H1 (cell line): ENCODE measurements around the gene CAPN2. TPM values are rescaled to one million over a fixed set of nuclear protein-coding genes. Genes with fewer than 3 reads are reported as not detected.

ENCODE experiments used
- CTCF ChIA-PET: fragments of 300-600 bp; sonication (Branson Sonifier 250); formaldehyde crosslinking; loops from one replicate; lab custom pipeline; 2021; ENCODE audit not compliant: partially characterized antibody; lab: Charles Lee
- POLR2A ChIA-PET: fragments of 300-600 bp; sonication (Branson Sonifier 250); formaldehyde crosslinking; loops from one replicate; lab custom pipeline; 2021; ENCODE audit warnings: inconsistent platforms; ENCODE audit not compliant: partially characterized antibody; lab: Charles Lee
- DNase-seq, 2 experiments: peaks; one replicate each; pipeline versions ENCODE4 v3.0.0 to v3.0.0-alpha.2; 2010 to 2022; ENCODE audit warnings: low spot score in 2 of 2, low read depth in 1 of 2, mixed read lengths in 1 of 2
- FAIRE-seq: peaks from 2 replicates; lab custom pipeline; 2011; peaks lifted over from hg19 to GRCh38; lab: Jason Lieb, UNC
- H2AFZ ChIP-seq: 2 replicates; pipeline ENCODE4 v1.8.1; 2012; ENCODE audit warnings: low read length, inconsistent platforms
- H2AK5ac ChIP-seq: 2 replicates; pipeline ENCODE4 v1.6.1; 2013; ENCODE audit warnings: low read depth, low read length
- H2BK120ac ChIP-seq: replicated peaks from 2 replicates; pipeline ENCODE3; 2013; ENCODE audit warnings: low read depth, low read length, inconsistent platforms
- H2BK12ac ChIP-seq: 2 replicates; pipeline ENCODE4 v1.6.1; 2013; ENCODE audit warnings: low read depth, low read length
- H2BK15ac ChIP-seq: 2 replicates; pipeline ENCODE4 v1.6.1; 2013; ENCODE audit warnings: low read length
- H2BK20ac ChIP-seq: 2 replicates; pipeline ENCODE4 v1.6.1; 2013; ENCODE audit warnings: low read length
- H2BK5ac ChIP-seq: 2 replicates; pipeline ENCODE4 v1.6.1; 2013; ENCODE audit warnings: low read depth, low read length
- H3K14ac ChIP-seq: 2 replicates; pipeline ENCODE4 v1.6.1; 2013; ENCODE audit warnings: inconsistent platforms; ENCODE audit not compliant: insufficient read length
- H3K18ac ChIP-seq: 2 replicates; pipeline ENCODE4 v1.6.1; 2013; ENCODE audit warnings: low read length; ENCODE audit errors: extremely low read depth
- H3K23ac ChIP-seq: 2 replicates; pipeline ENCODE4 v1.6.1; 2013; ENCODE audit warnings: inconsistent platforms; ENCODE audit not compliant: insufficient read length
- H3K23me2 ChIP-seq: 2 replicates; pipeline ENCODE4 v1.6.1; 2013; ENCODE audit warnings: low read depth, low read length
- H3K27ac ChIP-seq: 2 replicates; pipeline ENCODE4 v1.6.1; 2011; ENCODE audit warnings: low read depth, low read length, inconsistent platforms
- H3K27me3 ChIP-seq, 4 experiments: replicated peaks in 1 of 4; 1 replicate in 1 of 4; 2 replicates in 3 of 4; pipeline versions ENCODE4 v1.6.1 to v1.8.1; 2011 to 2013; ENCODE audit warnings: low read length in 3 of 4, mild to moderate bottlenecking in 3 of 4, inconsistent platforms in 2 of 4, mixed read lengths in 2 of 4, moderate library complexity in 1 of 4; ENCODE audit not compliant: control insufficient read depth in 3 of 4, insufficient read depth in 3 of 4; ENCODE audit errors: extremely low read depth in 1 of 4
- H3K36me3 ChIP-seq, 4 experiments: 2 replicates each; pipeline versions ENCODE4 v1.6.1 to v1.8.1; 2011 to 2013; ENCODE audit warnings: mild to moderate bottlenecking in 4 of 4, low read length in 3 of 4, moderate library complexity in 2 of 4, control low read depth in 1 of 4, inconsistent platforms in 1 of 4; ENCODE audit not compliant: insufficient read depth in 4 of 4, control insufficient read depth in 2 of 4
- H3K4ac ChIP-seq: replicated peaks from 2 replicates; pipeline ENCODE3; 2013; ENCODE audit warnings: low read length, low read depth, mixed read lengths, inconsistent platforms; ENCODE audit not compliant: insufficient read length
- H3K4me1 ChIP-seq, 4 experiments: replicated peaks in 1 of 4; 1 replicate in 1 of 4; 2 replicates in 3 of 4; pipeline versions ENCODE4 v1.6.1 to v1.8.1; 2011 to 2013; ENCODE audit warnings: low read length in 3 of 4, inconsistent platforms in 2 of 4, mixed read lengths in 1 of 4; ENCODE audit not compliant: insufficient read depth in 4 of 4, control insufficient read depth in 3 of 4
- H3K4me2 ChIP-seq, 2 experiments: 2 replicates each; pipeline versions ENCODE4 v1.6.1 to v1.8.1; 2011 to 2013; ENCODE audit warnings: low read depth in 2 of 2, low read length in 2 of 2, control low read depth in 1 of 2, inconsistent platforms in 1 of 2, mild to moderate bottlenecking in 1 of 2; ENCODE audit not compliant: insufficient read depth in 1 of 2
- H3K4me3 ChIP-seq, 4 experiments: fragments of 200-600, 300-600 bp in 1 of 4; sonication (generic), shearing (Covaris generic), sonication (Bioruptor Twin) in 1 of 4; 2 replicates each; pipeline versions ENCODE4 v1.5.1 to v1.8.1; 2011 to 2016; ENCODE audit warnings: low read length in 4 of 4, low read depth in 3 of 4, control low read depth in 2 of 4, inconsistent platforms in 2 of 4, mild to moderate bottlenecking in 2 of 4, mixed read lengths in 1 of 4, moderate library complexity in 1 of 4; ENCODE audit not compliant: insufficient read depth in 2 of 4; ENCODE audit errors: extremely low read depth in 1 of 4
- H3K56ac ChIP-seq: replicated peaks from 2 replicates; pipeline ENCODE3; 2013; ENCODE audit warnings: low read depth, mild to moderate bottlenecking, mixed read lengths, low read length, inconsistent platforms; ENCODE audit not compliant: insufficient read length
- H3K79me1 ChIP-seq: 2 replicates; pipeline ENCODE4 v1.6.1; 2013; ENCODE audit warnings: low read depth, low read length, control low read depth
- H3K79me2 ChIP-seq, 2 experiments: 2 replicates each; pipeline versions ENCODE4 v1.6.1 to v1.8.1; 2012 to 2013; ENCODE audit warnings: low read length in 2 of 2, mild to moderate bottlenecking in 2 of 2, inconsistent platforms in 1 of 2; ENCODE audit not compliant: insufficient read depth in 2 of 2, control insufficient read depth in 1 of 2
- H3K9ac ChIP-seq, 4 experiments: replicated peaks in 1 of 4; 1 replicate in 1 of 4; 2 replicates in 3 of 4; pipeline versions ENCODE4 v1.6.1 to v1.8.1; 2011 to 2013; ENCODE audit warnings: low read depth in 3 of 4, low read length in 3 of 4, control low read depth in 2 of 4, mild to moderate bottlenecking in 2 of 4, moderate library complexity in 2 of 4, inconsistent platforms in 1 of 4; ENCODE audit errors: extremely low read depth in 1 of 4
- H3K9me3 ChIP-seq, 2 experiments: 2 replicates each; pipeline versions ENCODE4 v1.6.1 to v1.8.1; 2012 to 2013; ENCODE audit warnings: mild to moderate bottlenecking in 2 of 2, moderate library complexity in 2 of 2, control low read depth in 1 of 2, inconsistent platforms in 1 of 2, low read depth in 1 of 2, low read length in 1 of 2, mixed read lengths in 1 of 2; ENCODE audit not compliant: insufficient read depth in 2 of 2
- H4K20me1 ChIP-seq, 2 experiments: replicated peaks in 1 of 2; 2 replicates each; pipeline versions ENCODE3 to v1.8.1; 2011 to 2013; ENCODE audit warnings: inconsistent platforms in 2 of 2, low read length in 2 of 2, mild to moderate bottlenecking in 1 of 2; ENCODE audit not compliant: insufficient read depth in 2 of 2, control insufficient read depth in 1 of 2
- H4K5ac ChIP-seq: 2 replicates; pipeline ENCODE4 v1.6.1; 2013; ENCODE audit warnings: low read length, low read depth, mixed read lengths, inconsistent platforms; ENCODE audit not compliant: insufficient read length
- H4K8ac ChIP-seq: 2 replicates; pipeline ENCODE4 v1.8.0; 2013; ENCODE audit warnings: mild to moderate bottlenecking, moderate library complexity, low read length, inconsistent platforms; ENCODE audit not compliant: insufficient read depth; ENCODE audit errors: extremely low read depth
- H4K91ac ChIP-seq: replicated peaks from 2 replicates; pipeline ENCODE3; 2013; ENCODE audit warnings: low read length, mixed read lengths, inconsistent platforms; ENCODE audit not compliant: insufficient read length
- ATF2 ChIP-seq: IDR thresholded peaks from 2 replicates; pipeline ENCODE4 v1.6.1; 2012; ENCODE audit warnings: low read length, inconsistent platforms
- HDAC6 ChIP-seq: IDR thresholded peaks from one replicate; pipeline ENCODE4 v1.7.1; 2012; ENCODE audit warnings: low read depth, mild to moderate bottlenecking, inconsistent platforms, low read length, moderate library complexity
- PHF8 ChIP-seq: fragments of 200-600 bp; sonication (generic); conservative IDR thresholded peaks from 2 replicates; pipeline ENCODE4 v1.7.1; 2012; ENCODE audit warnings: low read depth, mild to moderate bottlenecking, inconsistent platforms, low read length, moderate library complexity
- RBBP5 ChIP-seq: IDR thresholded peaks from 2 replicates; pipeline ENCODE4 v1.7.1; 2012; ENCODE audit warnings: low read depth, mild to moderate bottlenecking, inconsistent platforms, low read length, moderate library complexity, borderline replicate concordance
- SAP30 ChIP-seq: fragments of 300-600 bp; sonication (generic); IDR thresholded peaks from 2 replicates; pipeline ENCODE4 v1.7.1; 2012; ENCODE audit warnings: low read length, moderate library complexity, mild to moderate bottlenecking, inconsistent platforms; ENCODE audit not compliant: insufficient read depth, insufficient replicate concordance
- SIN3A ChIP-seq, 2 experiments: IDR thresholded peaks in 1 of 2; conservative IDR thresholded peaks in 1 of 2; 2 replicates each; pipeline ENCODE4 v1.6.1; 2011 to 2012; ENCODE audit warnings: low read length in 2 of 2, improper control_type of control experiment in 1 of 2, low read depth in 1 of 2, mild to moderate bottlenecking in 1 of 2
- USF2 ChIP-seq: IDR thresholded peaks from 2 replicates; pipeline ENCODE4 v1.6.1; 2011; ENCODE audit warnings: low read length, improper control_type of control experiment
- YY1 ChIP-seq: IDR thresholded peaks from 2 replicates; pipeline ENCODE4 v1.6.1; 2011; ENCODE audit warnings: low read depth, mild to moderate bottlenecking, low read length
- WGBS, 2 experiments: shearing (Covaris generic) in 1 of 2; methylation state at CpG; one replicate each; pipeline versions ENCODE4 v1.1.6 to v1.1.7; 2013 to 2015; ENCODE audit warnings: low lambda C conversion rate in 2 of 2, mixed read lengths in 2 of 2, inconsistent platforms in 1 of 2, low coverage in 1 of 2, missing lambda C conversion rate in 1 of 2; ENCODE audit not compliant: insufficient replicate concordance in 2 of 2, insufficient coverage in 1 of 2, insufficient read length in 1 of 2; ENCODE audit errors: extremely low coverage in 1 of 2, missing lambda C conversion rate in 1 of 2; 5-methylcytosine and 5-hydroxymethylcytosine counted together
- polyA plus RNA-seq, 7 experiments: library from polyadenylated mRNA; depleted of rRNA in 3 of 7; stranded (reverse) in 5 of 7; unstranded in 2 of 7; fragments of >200 nt in 5 of 7; fragments of 200-250 nt in 2 of 7; gene quantifications; 1 replicate in 5 of 7; 2 replicates in 1 of 7; 4 replicates in 1 of 7; pipeline versions ENCODE4 v1.2.1 to v1.2.3, GENCODE V29; 2011 to 2013; ENCODE audit warnings: missing spikeins in 2 of 7, mixed read lengths in 2 of 7
- total RNA-seq: library from RNA; stranded (reverse); fragmentation: NEBNext Ultra II Directional; extraction: Animal tissue kit (Norgen Biotek cat#: 25700); gene quantifications from 2 replicates; pipeline ENCODE4 v1.2.1, GENCODE V29; 2021
- TF ChIP-seq, protein P1 (sequence below): IDR thresholded peaks from 2 replicates; pipeline ENCODE4 v1.6.1; 2011; ENCODE audit warnings: low read depth, mild to moderate bottlenecking, low read length; ENCODE audit not compliant: insufficient read depth

Gene CAPN2
- total and polyA plus RNA-seq, 2 of the 8 experiments (the other 6 are each of a cell fraction or from before 2014, with no cell fraction given), result 9.2 to 10.3 TPM

- H2AK5ac ChIP-seq, result no peak overlapping the region
- no peak overlapping the region for H4K5ac ChIP-seq
- H2BK15ac ChIP-seq, result no peak overlapping the region
- H3K9me3 ChIP-seq, result no peaks in the 10 kb centered on the region
- H3K4me3 ChIP-seq, result no peak overlapping the region
- no peaks in the 10 kb centered on the region for H3K79me1 ChIP-seq
- peaks cover 6% of the 10 kb centered on the region; the same call in 1 of the 2 replicates for H3K23me2 ChIP-seq
- ChIA-PET CTCF (interaction anchor here (0.6 to 8.3 kb wide), 10 partner anchors 9 to 50 kb away, joined by 3 to 62 read pairs (median 3); partner anchors contain the start of gene CAPN2), POLR2A (interaction anchor here (0.8 kb wide), 1 partner anchor 27 kb away, joined by 3 read pairs; no protein-coding TSS in a partner anchor)
- H3K4me1 ChIP-seq, result peaks cover 0 to 9% (median 4%) of the 10 kb centered on the region in 4 experiments; a peak in 4 of 7 replicates
- no peaks in the 10 kb centered on the region for H4K20me1 ChIP-seq
- DNase-seq, result no peak
- no peaks in the 10 kb centered on the region for H3K79me2 ChIP-seq
- peaks cover 3 to 21% (median 17%) of the 10 kb centered on the region in 4 experiments for H3K27me3 ChIP-seq
- H3K18ac ChIP-seq, result no peak overlapping the region
- no peaks in the 10 kb centered on the region; a peak in 1 of 8 replicates for H3K36me3 ChIP-seq
- H4K91ac ChIP-seq, result no peak overlapping the region
- H2BK20ac ChIP-seq, result no peak overlapping the region
- no peak overlapping the region for H2BK120ac ChIP-seq
- no peak overlapping the region for H3K9ac ChIP-seq
- no peak overlapping the region for H4K8ac ChIP-seq
- no peak overlapping the region for H2AFZ ChIP-seq
- no peak overlapping the region for H3K4ac ChIP-seq
- H2BK12ac ChIP-seq, result no peak overlapping the region
- H3K56ac ChIP-seq, result no peak overlapping the region
- FAIRE-seq, result no peak
- H3K4me2 ChIP-seq, result no peak overlapping the region
- H3K23ac ChIP-seq, result no peak overlapping the region
- H3K14ac ChIP-seq, result no peak overlapping the region
- WGBS, 2 experiments, result 94% methylated on average over 4 of the region's 4 CpGs; no CpG with 5 or more reads in 1 of the 2 experiments
- no peak overlapping the region for H2BK5ac ChIP-seq
- no peak overlapping the region for H3K27ac ChIP-seq
- TF ChIP-seq USF2 (no peak), RBBP5 (no peak), ATF2 (no peak), SAP30 (no peak), HDAC6 (no peak), PHF8 (no peak), YY1 (no peak), SIN3A (conservative IDR thresholded peaks at IDR 0.05 in 1 of 2, IDR thresholded peaks at IDR 0.05 in 1 of 2; ENCODE audit: low read depth in 1 of 2, low read length in 2 of 2) (no peak)
- TF ChIP-seq, protein P1, sequence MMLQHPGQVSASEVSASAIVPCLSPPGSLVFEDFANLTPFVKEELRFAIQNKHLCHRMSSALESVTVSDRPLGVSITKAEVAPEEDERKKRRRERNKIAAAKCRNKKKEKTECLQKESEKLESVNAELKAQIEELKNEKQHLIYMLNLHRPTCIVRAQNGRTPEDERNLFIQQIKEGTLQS, result no peak
These were observed 33.4 kb downstream of the CAPN2 start for GRCh38 chr1:223745731-223746130.
